ENCODE data around the gene SOCS2.

DNA sequence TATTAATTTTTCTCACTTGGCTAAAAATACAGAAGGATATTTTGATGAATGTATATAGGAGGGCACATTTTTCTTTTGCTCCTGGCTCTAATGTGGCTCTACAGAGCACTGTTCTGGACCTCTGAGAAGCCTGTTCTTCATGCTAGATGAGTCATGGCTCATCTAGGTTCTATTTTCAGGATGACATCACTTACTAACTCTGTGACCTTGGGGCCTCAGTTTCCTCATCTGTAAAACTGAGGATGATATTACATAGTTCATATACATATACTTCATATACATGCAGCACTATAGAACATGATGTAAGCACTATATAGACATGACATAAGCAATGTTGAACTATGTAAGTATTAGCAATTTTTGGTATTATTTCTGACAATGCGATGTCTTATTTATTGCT, 35.8 kb downstream of the SOCS2 start:
- no peak for TF ChIP-seq POLR2A (IDR thresholded peaks at IDR 0.05)
- TF ChIP-seq, protein P1, sequence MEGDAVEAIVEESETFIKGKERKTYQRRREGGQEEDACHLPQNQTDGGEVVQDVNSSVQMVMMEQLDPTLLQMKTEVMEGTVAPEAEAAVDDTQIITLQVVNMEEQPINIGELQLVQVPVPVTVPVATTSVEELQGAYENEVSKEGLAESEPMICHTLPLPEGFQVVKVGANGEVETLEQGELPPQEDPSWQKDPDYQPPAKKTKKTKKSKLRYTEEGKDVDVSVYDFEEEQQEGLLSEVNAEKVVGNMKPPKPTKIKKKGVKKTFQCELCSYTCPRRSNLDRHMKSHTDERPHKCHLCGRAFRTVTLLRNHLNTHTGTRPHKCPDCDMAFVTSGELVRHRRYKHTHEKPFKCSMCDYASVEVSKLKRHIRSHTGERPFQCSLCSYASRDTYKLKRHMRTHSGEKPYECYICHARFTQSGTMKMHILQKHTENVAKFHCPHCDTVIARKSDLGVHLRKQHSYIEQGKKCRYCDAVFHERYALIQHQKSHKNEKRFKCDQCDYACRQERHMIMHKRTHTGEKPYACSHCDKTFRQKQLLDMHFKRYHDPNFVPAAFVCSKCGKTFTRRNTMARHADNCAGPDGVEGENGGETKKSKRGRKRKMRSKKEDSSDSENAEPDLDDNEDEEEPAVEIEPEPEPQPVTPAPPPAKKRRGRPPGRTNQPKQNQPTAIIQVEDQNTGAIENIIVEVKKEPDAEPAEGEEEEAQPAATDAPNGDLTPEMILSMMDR (IDR thresholded peaks at IDR 0.05 in 8 of 11, conservative IDR thresholded peaks at IDR 0.05 in 3 of 11): no peak

All from spleen (tissue), 7 donors.